ENCODE data around the gene SLC35E3. TPM values are rescaled to one million over a fixed set of nuclear protein-coding genes. Genes with fewer than 3 reads are reported as not detected.

SLC35E3 gene
- total and polyA plus RNA-seq, 10 donors, result 4.8 to 16.1 (median 6.4) TPM

DNA sequence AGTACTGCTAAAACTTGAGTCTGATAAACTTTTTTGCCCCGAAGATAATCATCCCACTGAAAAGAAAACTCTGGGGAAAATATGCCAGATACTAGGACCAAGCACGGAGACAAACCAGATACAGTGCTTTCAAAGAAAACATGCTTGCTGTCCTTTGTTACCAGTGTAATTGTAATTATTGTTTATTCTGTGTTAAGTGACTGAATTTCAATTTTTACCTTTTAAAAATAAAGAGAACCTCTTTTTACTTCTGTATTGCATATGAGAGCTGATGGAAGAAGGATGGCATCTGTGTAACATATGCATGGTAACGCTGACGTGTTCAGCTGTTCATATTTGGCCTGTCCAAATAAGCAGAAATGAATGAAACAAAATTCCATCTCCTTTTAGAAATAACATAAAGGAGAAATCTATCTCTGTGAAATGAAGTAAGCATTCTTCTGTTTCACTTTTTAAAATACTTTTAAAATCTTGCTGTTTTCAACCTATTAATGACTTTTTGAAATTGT lies 22.5 kb downstream of the SLC35E3 start:
- Histone ChIP-seq H3K36me3 (peaks cover 0 to 41% (median 12%) of the 10 kb centered on the region in 6 donors), H3K4me1 (peaks cover 0 to 15% (median 8%) of the 10 kb centered on the region in 6 donors), H3K27ac (no peak overlapping the region), H3K27me3 (replicated peaks in 1 of 7) (no peaks in the 10 kb centered on the region), H3K4me3 (no peak overlapping the region), H3K9me3 (no peaks in the 10 kb centered on the region)
- 94 to 97% (median 95%) methylated on average over 4 of the region's 4 CpGs for WGBS, 5 donors
- intact Hi-C loops (cut with DNase I; ENCODE audit: low total_unique reads), result no loop called here
- TF ChIP-seq POLR2A (IDR thresholded peaks at IDR 0.05), result no peak
- TF ChIP-seq POLR2AphosphoS5 (IDR thresholded peaks at IDR 0.05), result no peak
- TF ChIP-seq, protein P1, sequence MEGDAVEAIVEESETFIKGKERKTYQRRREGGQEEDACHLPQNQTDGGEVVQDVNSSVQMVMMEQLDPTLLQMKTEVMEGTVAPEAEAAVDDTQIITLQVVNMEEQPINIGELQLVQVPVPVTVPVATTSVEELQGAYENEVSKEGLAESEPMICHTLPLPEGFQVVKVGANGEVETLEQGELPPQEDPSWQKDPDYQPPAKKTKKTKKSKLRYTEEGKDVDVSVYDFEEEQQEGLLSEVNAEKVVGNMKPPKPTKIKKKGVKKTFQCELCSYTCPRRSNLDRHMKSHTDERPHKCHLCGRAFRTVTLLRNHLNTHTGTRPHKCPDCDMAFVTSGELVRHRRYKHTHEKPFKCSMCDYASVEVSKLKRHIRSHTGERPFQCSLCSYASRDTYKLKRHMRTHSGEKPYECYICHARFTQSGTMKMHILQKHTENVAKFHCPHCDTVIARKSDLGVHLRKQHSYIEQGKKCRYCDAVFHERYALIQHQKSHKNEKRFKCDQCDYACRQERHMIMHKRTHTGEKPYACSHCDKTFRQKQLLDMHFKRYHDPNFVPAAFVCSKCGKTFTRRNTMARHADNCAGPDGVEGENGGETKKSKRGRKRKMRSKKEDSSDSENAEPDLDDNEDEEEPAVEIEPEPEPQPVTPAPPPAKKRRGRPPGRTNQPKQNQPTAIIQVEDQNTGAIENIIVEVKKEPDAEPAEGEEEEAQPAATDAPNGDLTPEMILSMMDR (IDR thresholded peaks at IDR 0.05 in 8 of 11, conservative IDR thresholded peaks at IDR 0.05 in 3 of 11), result no peak
- DNase-seq, result no peak

DNA sequence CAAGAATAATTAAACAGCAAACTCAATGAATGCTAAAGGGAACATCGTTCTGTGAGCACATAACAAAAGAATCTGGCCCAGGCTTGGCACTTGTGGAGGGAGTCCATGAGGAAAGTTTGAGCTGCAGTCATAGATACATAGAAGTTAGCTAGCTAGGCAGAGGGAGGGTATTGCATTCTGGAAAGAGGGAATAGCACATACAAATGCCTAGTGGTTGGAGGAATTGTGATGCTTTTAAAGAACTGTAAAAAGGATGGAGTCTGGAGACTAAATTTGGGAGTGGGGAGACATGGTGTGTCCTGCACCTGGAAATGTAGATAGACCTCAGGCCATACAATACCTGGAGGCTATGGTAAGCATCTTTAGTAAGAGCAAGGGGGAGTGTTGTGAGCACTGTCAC lies 24.0 kb downstream of the SLC35E3 start:
- Histone ChIP-seq H3K27me3 (replicated peaks in 1 of 7) (no peaks in the 10 kb centered on the region), H3K36me3 (peaks cover 0 to 26% (median 6%) of the 10 kb centered on the region in 6 donors), H3K4me1 (peaks cover 0 to 22% (median 8%) of the 10 kb centered on the region in 6 donors), H3K4me3 (no peak overlapping the region), H3K27ac (no peak overlapping the region), H3K9me3 (no peaks in the 10 kb centered on the region)
- no peak for DNase-seq
- 94 to 98% (median 97%) methylated on average over 1 of the region's 1 CpG for WGBS, 5 donors
- no peak for TF ChIP-seq POLR2AphosphoS5 (IDR thresholded peaks at IDR 0.05)
- TF ChIP-seq POLR2A (IDR thresholded peaks at IDR 0.05), result no peak
- TF ChIP-seq, protein P1 (IDR thresholded peaks at IDR 0.05 in 8 of 11, conservative IDR thresholded peaks at IDR 0.05 in 3 of 11), result no peak
- intact Hi-C loops (cut with DNase I; ENCODE audit: low total_unique reads), result no loop called here

DNA sequence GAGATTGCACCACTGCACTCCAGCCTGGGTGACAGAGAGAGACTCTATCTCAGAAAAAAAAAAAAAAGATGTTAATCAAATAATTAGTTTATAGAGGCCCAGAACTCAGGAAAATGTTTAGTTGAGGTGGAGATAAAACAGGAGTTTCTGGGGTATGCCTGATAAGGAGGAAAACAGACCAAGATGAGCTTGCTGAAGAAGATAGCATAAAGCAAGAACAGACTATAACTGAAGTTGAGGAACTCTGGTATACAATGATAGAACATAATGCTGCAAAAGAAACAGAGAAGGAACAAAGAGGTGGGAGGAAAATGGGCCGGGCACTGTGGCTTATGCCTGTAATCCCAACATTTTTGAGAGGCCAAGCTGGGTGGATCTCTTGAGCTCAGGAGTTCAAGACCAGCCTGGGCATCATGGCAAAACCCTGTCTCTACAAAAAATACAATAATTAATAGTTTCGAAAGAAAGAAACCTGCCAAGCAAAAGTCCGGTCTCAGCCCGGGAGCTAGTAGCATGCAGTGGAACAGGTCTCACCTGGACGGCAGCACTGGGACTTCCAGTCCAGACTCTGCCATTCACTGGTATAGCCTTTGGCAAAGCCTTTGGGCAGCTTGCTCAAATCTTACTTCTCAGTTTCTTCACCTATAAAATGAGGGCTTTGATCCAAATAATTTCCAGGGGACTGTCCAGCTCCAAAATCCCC lies 25.4 kb downstream of the SLC35E3 start:
- intact Hi-C loops (cut with DNase I; ENCODE audit: low total_unique reads), result no loop called here
- Histone ChIP-seq H3K36me3 (peaks cover 0 to 13% (median 5%) of the 10 kb centered on the region in 6 donors), H3K27ac (no peak overlapping the region), H3K9me3 (no peaks in the 10 kb centered on the region), H3K27me3 (replicated peaks in 1 of 7) (no peaks in the 10 kb centered on the region), H3K4me3 (no peak overlapping the region), H3K4me1 (peaks cover 0 to 22% (median 8%) of the 10 kb centered on the region in 6 donors)
- 92 to 96% (median 94%) methylated on average over 5 of the region's 5 CpGs for WGBS, 5 donors
- DNase-seq, result peak; percentile 34
- TF ChIP-seq, protein P1 (IDR thresholded peaks at IDR 0.05 in 8 of 11, conservative IDR thresholded peaks at IDR 0.05 in 3 of 11), result no peak
- no peak for TF ChIP-seq POLR2A (IDR thresholded peaks at IDR 0.05)
- TF ChIP-seq POLR2AphosphoS5 (IDR thresholded peaks at IDR 0.05), result no peak

DNA sequence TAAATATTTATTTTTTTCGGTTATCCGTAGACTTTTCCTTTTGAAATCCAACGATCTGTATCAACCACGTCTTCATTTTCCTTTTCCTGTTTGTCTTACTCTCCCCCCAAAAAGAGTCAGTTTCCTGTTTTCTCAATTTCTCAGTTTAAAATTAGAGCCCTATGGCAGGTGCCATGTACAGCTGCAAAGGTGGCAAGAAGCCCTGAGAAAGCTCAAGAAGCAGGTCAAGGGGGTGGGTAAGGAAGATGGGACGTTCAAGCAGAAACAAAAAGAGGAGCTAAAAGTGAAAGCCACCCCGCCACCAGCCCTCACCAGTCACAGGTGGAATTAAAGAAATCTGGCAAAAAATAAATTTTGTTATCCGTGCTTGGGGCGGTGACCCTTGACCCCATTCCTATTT lies 26.7 kb downstream of the SLC35E3 start:
- Histone ChIP-seq H3K4me1 (peaks cover 0 to 22% (median 8%) of the 10 kb centered on the region in 6 donors), H3K9me3 (no peaks in the 10 kb centered on the region), H3K4me3 (peak overlapping the region in 1 of 8 donors; percentile 15), H3K27me3 (replicated peaks in 1 of 7) (no peaks in the 10 kb centered on the region), H3K27ac (peak overlapping the region in 5 of 8 donors; percentile 22 to 57 (median 41)), H3K36me3 (no peaks in the 10 kb centered on the region)
- 30 to 46% (median 37%) methylated on average over 8 of the region's 8 CpGs for WGBS, 5 donors
- no peak for DNase-seq
- TF ChIP-seq POLR2AphosphoS5 (IDR thresholded peaks at IDR 0.05) (no peak), POLR2A (IDR thresholded peaks at IDR 0.05) (no peak)
- TF ChIP-seq, protein P1 (IDR thresholded peaks at IDR 0.05 in 8 of 11, conservative IDR thresholded peaks at IDR 0.05 in 3 of 11), result no peak
- intact Hi-C loops (cut with DNase I; ENCODE audit: low total_unique reads), result no loop called here

All from spleen (tissue), 11 donors.